Smooth muscle cell (in vitro differentiated cells): Measurements from ENCODE around the gene DCC. TPM values are rescaled to one million over a fixed set of nuclear protein-coding genes. Genes with fewer than 3 reads are reported as not detected.
A peak's percentile ranks its signal among the peaks of the same experiment; 100 is the strongest.

Source experiments
- DNase-seq: peaks from one replicate; lab custom pipeline; 2025; ENCODE audit not compliant: unreplicated experiment; lab: John Stamatoyannopoulos, UW
- H2AFZ ChIP-seq: fragments of 200-600 bp; sonication (generic); 2 replicates; pipeline ENCODE4 v1.6.0; 2016; ENCODE audit warnings: antibody characterized with exemption, low read depth, mild to moderate bottlenecking
- H3F3A ChIP-seq: fragments of 200-600 bp; sonication (generic); 2 replicates; pipeline ENCODE4 v1.6.0; 2017; ENCODE audit warnings: antibody characterized with exemption, low read depth
- H3K27ac ChIP-seq: fragments of 200-600 bp; sonication (generic); 2 replicates; pipeline ENCODE4 v1.5.1; 2016; ENCODE audit warnings: low read depth, mild to moderate bottlenecking
- H3K27me3 ChIP-seq: fragments of 200-600 bp; sonication (generic); 2 replicates; pipeline ENCODE4 v1.6.1; 2016; ENCODE audit warnings: low read depth, mild to moderate bottlenecking
- H3K36me3 ChIP-seq: fragments of 200-600 bp; sonication (generic); 2 replicates; pipeline ENCODE4 v1.5.1; 2016; ENCODE audit warnings: low read depth
- H3K4me1 ChIP-seq: fragments of 200-600 bp; sonication (generic); 2 replicates; pipeline ENCODE4 v1.5.1; 2016; ENCODE audit warnings: low read depth
- H3K4me2 ChIP-seq: fragments of 200-600 bp; sonication (generic); 2 replicates; pipeline ENCODE4 v1.6.0; 2016; ENCODE audit warnings: mild to moderate bottlenecking
- H3K4me3 ChIP-seq: fragments of 200-600 bp; sonication (generic); 2 replicates; pipeline ENCODE4 v1.5.1; 2016; ENCODE audit warnings: mild to moderate bottlenecking
- H3K79me2 ChIP-seq: fragments of 200-600 bp; sonication (generic); 2 replicates; pipeline ENCODE4 v1.6.0; 2016; ENCODE audit warnings: low read depth, mild to moderate bottlenecking
- H3K9ac ChIP-seq: fragments of 200-600 bp; sonication (generic); 2 replicates; pipeline ENCODE4 v1.6.0; 2016; ENCODE audit warnings: low read depth
- H3K9me3 ChIP-seq: fragments of 200-600 bp; sonication (generic); replicated peaks from 2 replicates; pipeline ENCODE4 v1.5.1; 2016; ENCODE audit warnings: low read depth
- H4K20me1 ChIP-seq: fragments of 200-600 bp; sonication (generic); 2 replicates; pipeline ENCODE4 v1.6.0; 2016; ENCODE audit warnings: low read depth
- CTCF ChIP-seq: fragments of 200-600 bp; sonication (generic); IDR thresholded peaks from 2 replicates; pipeline ENCODE4 v1.5.1; 2017; ENCODE audit warnings: borderline replicate concordance, mild to moderate bottlenecking, antibody characterized with exemption; ENCODE audit not compliant: insufficient read depth, poor library complexity, severe bottlenecking
- WGBS: methylation state at CpG from one replicate; pipeline ENCODE4 v1.1.7; 2016; ENCODE audit warnings: low lambda C conversion rate; 5-methylcytosine and 5-hydroxymethylcytosine counted together
- microRNA-seq: library from miRNA; unstranded; fragments of <30 nt; microRNA quantifications from one replicate; pipeline ENCODE4, GENCODE V29; 2016; ENCODE audit warnings: borderline number of aligned reads
- polyA plus RNA-seq: library from polyadenylated mRNA; unstranded; fragments of >200 nt; fragmentation: Nextera tagmentation; extraction: Ambion mirVana; gene quantifications from 2 replicates; pipeline ENCODE4 v1.2.1, GENCODE V29; 2016
- small RNA-seq: library from RNA; depleted of rRNA; stranded (forward); fragments of <200 nt; gene quantifications from one replicate; pipeline ENCODE3, GENCODE V24; 2014
- total RNA-seq: library from RNA; depleted of rRNA; stranded (reverse); fragments of >200 nt; gene quantifications from 2 replicates; pipeline ENCODE4 v1.2.3, GENCODE V29; 2014

Gene DCC
- total and polyA plus RNA-seq, 2 experiments from 2014 or later: not detected

- DNase-seq: no peak
- Histone ChIP-seq H3K4me3 (no peak overlapping the region), H3F3A (no peaks in the 10 kb centered on the region), H3K9ac (no peak overlapping the region), H3K27ac (no peak overlapping the region), H3K36me3 (no peaks in the 10 kb centered on the region), H3K79me2 (no peaks in the 10 kb centered on the region), H3K4me2 (no peak overlapping the region), H3K27me3 (no peaks in the 10 kb centered on the region), H4K20me1 (no peaks in the 10 kb centered on the region), H3K4me1 (no peaks in the 10 kb centered on the region), H2AFZ (no peak overlapping the region), H3K9me3 (no peaks in the 10 kb centered on the region)
- no peak for TF ChIP-seq CTCF
- WGBS: 89% methylated on average over 2 of the region's 2 CpGs
These were observed 1220.5 kb downstream of the DCC start for GRCh38 chr18:53560546-53560945.

GRCh38 chr18:53566626-53567025 lies 1226.6 kb downstream of the DCC start:
- no peak overlapping the region for H3K4me3 ChIP-seq
- H3K27me3 ChIP-seq: no peaks in the 10 kb centered on the region
- no peak overlapping the region for H2AFZ ChIP-seq
- WGBS: 82% methylated on average over 2 of the region's 2 CpGs
- no peaks in the 10 kb centered on the region for H3K4me1 ChIP-seq
- no peaks in the 10 kb centered on the region for H3K79me2 ChIP-seq
- H3K36me3 ChIP-seq: no peaks in the 10 kb centered on the region
- no peak overlapping the region for H3K9ac ChIP-seq
- TF ChIP-seq CTCF: no peak
- no peaks in the 10 kb centered on the region for H4K20me1 ChIP-seq
- no peaks in the 10 kb centered on the region for H3F3A ChIP-seq
- no peak overlapping the region for H3K27ac ChIP-seq
- H3K4me2 ChIP-seq: no peak overlapping the region
- H3K9me3 ChIP-seq: no peaks in the 10 kb centered on the region
- no peak for DNase-seq

- no peaks in the 10 kb centered on the region for H3F3A ChIP-seq
- no peaks in the 10 kb centered on the region for H3K27me3 ChIP-seq
- WGBS: 73% methylated on average over 12 of the region's 12 CpGs
- H3K9ac ChIP-seq: no peak overlapping the region
- no peaks in the 10 kb centered on the region for H4K20me1 ChIP-seq
- no peaks in the 10 kb centered on the region for H3K4me1 ChIP-seq
- H3K27ac ChIP-seq: no peak overlapping the region
- H3K4me2 ChIP-seq: no peak overlapping the region
- DNase-seq: no peak
- H3K9me3 ChIP-seq: no peaks in the 10 kb centered on the region
- TF ChIP-seq CTCF: peak; percentile 62
- H3K36me3 ChIP-seq: no peaks in the 10 kb centered on the region
- no peaks in the 10 kb centered on the region for H3K79me2 ChIP-seq
- no peak overlapping the region for H2AFZ ChIP-seq
- no peak overlapping the region for H3K4me3 ChIP-seq
These were observed 1228.1 kb downstream of the DCC start for GRCh38 chr18:53567929-53568574.

Small RNA genes lying within 50 kb of the gene (microRNA-seq; reads per million reads assigned to microRNA genes)
- not detected for gene MIR4528

Small RNA genes lying within 50 kb of the gene (small RNA-seq; reads per million reads assigned to genes)
- gene AC011155.1: not detected
- gene MIR4528: not detected
